Measurements from ENCODE around the gene MUC20.

DNA sequence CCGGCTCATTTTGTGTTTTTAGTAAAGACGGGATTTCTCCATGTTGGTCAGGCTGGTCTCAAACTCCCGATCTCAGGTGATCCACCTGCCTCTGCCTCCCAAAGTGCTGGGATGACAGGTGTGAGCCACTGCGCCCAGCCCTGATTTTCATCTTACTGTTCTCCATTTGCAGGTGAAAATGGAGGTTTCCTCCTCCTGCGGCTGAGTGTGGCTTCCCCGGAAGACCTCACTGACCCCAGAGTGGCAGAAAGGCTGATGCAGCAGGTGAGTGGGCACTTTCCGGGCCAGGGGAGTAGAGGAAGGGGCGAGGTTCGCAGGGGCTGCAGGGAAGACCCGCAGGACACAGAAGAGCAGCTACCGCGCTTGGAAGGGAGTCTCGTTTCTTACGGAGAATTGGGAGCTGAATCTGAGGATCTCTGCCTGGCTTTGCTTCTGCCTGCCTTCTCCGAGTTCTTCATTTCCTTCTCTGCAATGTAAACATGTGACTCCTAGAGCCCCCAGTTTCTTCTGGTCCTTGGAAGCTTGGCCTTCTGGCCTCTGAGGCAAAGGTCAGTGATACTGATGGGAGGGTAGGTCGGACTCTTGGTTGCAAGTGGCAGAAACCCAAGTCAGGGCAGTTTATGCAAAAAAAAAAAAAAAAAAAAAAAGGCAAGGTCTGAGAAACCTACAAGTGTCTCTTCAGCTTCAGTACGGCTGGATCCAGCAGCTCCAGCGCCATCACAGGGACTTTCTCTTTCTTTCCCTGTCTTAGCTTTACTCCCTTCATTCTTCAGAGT lies 8.9 kb downstream of the MUC20 start:
- TF ChIP-seq, protein P1, sequence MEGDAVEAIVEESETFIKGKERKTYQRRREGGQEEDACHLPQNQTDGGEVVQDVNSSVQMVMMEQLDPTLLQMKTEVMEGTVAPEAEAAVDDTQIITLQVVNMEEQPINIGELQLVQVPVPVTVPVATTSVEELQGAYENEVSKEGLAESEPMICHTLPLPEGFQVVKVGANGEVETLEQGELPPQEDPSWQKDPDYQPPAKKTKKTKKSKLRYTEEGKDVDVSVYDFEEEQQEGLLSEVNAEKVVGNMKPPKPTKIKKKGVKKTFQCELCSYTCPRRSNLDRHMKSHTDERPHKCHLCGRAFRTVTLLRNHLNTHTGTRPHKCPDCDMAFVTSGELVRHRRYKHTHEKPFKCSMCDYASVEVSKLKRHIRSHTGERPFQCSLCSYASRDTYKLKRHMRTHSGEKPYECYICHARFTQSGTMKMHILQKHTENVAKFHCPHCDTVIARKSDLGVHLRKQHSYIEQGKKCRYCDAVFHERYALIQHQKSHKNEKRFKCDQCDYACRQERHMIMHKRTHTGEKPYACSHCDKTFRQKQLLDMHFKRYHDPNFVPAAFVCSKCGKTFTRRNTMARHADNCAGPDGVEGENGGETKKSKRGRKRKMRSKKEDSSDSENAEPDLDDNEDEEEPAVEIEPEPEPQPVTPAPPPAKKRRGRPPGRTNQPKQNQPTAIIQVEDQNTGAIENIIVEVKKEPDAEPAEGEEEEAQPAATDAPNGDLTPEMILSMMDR (IDR thresholded peaks at IDR 0.05) = no peak
- no peak for TF ChIP-seq ZFX (IDR thresholded peaks at IDR 0.05; ENCODE audit: borderline replicate concordance)
